HG02571 (cell line): ENCODE results near the gene SSX4B.
"Not testable (repeated sequence)": the region's sequence is repeated elsewhere in the genome, so short reads cannot be mapped to it uniquely, and the experiment has no call there.

Experiments used
- ATAC-seq: cut with Tn5 transposase; IDR thresholded peaks from one replicate; pipeline ENCODE4 v1.9.1; 2021; ENCODE audit warnings: mild to moderate bottlenecking, moderate library complexity; ENCODE audit not compliant: unreplicated experiment

The SSX4B gene, protein sequence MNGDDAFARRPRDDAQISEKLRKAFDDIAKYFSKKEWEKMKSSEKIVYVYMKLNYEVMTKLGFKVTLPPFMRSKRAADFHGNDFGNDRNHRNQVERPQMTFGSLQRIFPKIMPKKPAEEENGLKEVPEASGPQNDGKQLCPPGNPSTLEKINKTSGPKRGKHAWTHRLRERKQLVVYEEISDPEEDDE

GRCh38 chrX:48411860-48412259 lies at the start of gene SSX4B:
Gene SSX4B, minus strand, starts transcription at chrX:48411960. Its CDS starts 588 bp downstream, at chrX:48411372.
- ATAC-seq, result not testable (repeated sequence)

DNA sequence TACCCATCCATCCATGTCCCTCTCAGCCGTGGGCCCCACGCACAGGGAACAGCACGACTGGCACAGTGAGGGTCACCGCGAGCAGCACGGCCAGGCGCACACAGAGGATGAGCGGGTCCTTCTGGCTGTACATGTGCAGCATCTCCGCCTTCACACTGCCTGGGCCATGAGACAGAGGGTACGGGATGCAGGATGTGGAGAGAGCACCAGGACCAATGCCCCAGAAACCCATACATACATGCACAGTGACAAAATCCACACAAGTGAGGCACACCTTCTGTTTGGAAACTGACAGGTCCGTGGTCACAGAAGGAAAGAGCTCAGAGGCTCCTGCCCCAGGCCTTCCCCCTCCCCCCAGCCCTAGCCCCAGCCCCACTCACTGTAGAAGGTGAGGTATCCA lies 48.8 kb upstream of the SSX4B start:
- no peak for ATAC-seq

- no peak for ATAC-seq
Observed at GRCh38 chrX:48460031-48460430, 48.3 kb upstream of the SSX4B start.

- no peak for ATAC-seq
Observed at GRCh38 chrX:48459483-48459882, 47.7 kb upstream of the SSX4B start.

DNA sequence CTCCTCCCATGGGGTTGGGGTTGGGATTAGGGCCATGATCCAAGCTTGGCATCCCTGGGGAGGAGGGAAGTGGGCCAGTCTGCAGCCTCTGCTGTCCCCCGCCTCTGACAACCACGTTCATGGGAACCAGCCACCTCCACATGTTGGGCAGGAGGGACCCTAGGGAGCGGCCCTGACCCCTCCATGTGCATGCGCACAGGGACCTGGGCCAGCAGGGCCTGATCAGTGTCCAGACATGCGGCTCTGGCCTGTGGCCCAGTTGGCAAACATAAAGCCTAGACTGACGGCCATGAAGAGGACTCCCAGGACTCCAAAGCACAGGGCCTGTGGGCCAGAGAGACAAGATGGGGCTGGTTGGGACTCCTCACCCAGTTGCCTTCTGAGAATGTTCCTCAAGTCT lies 47.0 kb upstream of the SSX4B start:
- no peak for ATAC-seq

DNA sequence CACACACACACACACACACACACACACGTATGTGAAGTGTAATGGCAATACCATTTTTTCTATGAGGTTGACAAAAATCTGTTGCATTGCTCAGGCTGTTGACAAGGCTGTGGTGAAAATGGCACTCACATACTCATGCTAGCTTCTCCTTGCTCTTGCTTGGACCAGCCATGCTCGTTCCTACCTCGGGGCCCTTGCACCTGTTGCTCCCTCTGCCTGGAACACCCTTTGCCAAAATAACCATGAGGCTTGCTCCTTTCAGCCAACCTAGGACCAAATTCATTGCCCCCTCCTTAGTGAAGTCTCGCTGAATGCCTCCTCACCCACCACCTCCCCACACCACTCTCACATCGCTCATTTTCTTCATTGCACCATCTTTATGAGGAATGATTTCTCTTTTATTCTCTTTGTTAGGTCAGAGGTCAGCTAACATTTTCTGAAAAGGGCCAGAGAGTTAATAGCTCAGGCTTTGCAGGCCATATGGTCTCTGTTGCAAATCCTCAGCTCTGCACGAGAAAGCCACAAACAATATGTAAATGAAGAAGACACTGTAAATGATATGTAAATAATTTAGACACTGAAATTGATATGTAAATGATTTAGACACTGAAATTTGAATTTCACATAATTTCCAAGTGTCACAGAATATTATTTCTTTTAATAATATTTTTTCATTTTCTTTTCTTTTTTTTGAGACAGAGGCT lies 45.0 kb upstream of the SSX4B start:
- ATAC-seq, result no peak

- no peak for ATAC-seq
Observed at GRCh38 chrX:48451708-48452107, 39.9 kb upstream of the SSX4B start.

DNA sequence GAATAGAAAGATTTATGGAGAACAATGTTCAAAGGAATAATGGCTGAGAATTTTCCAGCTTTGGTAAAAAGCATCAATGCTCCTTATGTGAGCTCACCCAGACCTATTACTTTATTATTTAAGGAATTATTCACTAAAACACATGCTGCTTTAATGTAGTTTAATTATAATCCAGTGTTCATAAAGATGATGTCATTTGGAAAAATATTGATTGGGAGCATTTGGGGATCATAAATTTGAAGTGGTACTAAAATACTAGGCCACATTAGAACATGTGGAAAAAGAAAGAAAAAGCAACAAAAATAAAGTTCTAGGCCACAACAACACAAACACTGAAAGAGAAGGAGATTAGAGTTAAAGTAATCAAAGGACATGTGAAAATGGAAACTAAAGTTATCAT lies 38.3 kb upstream of the SSX4B start:
- ATAC-seq, result no peak

DNA sequence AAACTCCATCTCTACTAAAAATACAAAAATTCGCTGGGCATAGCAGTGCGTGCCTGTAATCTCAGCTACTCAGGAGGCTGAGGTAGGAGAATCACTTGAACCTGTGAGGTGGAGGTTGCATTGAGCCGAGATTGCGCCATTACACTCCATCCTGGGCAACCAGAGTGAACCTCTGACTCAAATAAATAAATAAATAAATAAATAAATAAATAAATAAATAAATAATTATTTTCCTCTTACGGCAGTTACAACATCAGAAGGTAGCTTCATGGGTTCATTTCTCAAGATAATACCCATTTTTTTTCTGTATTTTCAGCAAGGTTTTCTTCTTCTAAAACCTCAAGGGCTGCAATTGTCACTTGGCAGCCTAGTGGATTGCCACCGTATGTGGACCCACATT lies 35.4 kb upstream of the SSX4B start:
- ATAC-seq, result not testable (repeated sequence)

DNA sequence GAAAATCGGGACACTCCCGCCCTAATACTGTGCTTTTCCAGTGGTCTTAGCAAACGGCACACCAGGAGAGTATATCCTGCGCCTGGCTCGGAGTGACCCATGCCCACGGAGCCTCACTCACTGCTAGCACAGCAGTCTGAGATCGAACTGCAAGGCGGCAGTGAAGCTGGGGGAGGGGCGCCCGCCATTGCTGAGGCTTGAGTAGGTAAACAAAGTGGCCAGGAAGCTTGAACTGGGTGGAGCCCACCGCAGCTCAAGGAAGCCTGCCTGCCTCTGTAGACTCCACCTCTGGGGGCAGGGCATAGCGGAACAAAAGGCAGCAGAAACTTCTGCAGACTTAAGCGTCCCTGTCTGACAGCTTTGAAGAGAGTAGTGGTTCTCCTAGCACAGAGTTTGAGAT lies 22.0 kb upstream of the SSX4B start:
- not testable (repeated sequence) for ATAC-seq

DNA sequence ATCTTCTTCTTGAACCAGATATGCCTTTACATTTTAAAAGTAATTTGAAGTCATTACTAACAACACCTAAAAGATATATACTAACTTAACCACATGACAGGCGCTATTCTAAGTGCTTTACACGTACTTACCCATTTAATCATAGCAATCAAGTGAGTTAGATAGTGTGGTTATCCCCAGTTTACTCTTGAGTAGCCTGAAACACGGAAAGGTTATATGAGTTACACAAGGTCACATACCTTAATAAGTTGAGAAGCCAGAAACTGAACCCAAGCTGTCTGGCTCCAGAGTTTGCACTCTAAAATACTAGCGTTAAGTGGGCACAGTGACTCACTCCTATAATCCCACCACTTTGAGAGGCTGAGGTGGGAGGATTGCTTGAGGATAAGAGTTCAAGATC lies 18.4 kb upstream of the SSX4B start:
- not testable (repeated sequence) for ATAC-seq

DNA sequence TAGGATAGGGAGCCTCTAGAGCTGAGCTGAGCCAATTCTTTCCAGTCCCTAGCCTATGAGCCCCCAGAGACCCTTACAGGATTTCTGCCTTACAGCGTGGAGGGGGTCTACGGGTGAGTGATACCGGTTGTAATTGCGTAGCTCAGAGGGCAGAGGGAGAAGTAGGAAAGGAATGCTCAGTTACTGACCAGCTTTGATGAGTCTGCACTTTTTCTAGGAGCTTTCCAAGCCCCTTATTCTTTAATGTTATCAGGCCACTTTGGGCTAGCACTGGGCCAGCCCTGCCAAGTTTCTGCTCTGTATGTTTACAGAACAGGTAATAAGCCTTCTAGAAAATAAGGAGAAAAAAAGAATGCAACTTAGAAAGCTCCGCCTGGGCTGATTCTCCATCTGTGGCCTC lies 17.8 kb upstream of the SSX4B start:
- not testable (repeated sequence) for ATAC-seq

GRCh38 chrX:48427027-48427716 lies 15.4 kb upstream of the SSX4B start:
- not testable (repeated sequence) for ATAC-seq

GRCh38 chrX:48397825-48398224 lies 13.9 kb downstream of the SSX4B start:
- not testable (repeated sequence) for ATAC-seq

DNA sequence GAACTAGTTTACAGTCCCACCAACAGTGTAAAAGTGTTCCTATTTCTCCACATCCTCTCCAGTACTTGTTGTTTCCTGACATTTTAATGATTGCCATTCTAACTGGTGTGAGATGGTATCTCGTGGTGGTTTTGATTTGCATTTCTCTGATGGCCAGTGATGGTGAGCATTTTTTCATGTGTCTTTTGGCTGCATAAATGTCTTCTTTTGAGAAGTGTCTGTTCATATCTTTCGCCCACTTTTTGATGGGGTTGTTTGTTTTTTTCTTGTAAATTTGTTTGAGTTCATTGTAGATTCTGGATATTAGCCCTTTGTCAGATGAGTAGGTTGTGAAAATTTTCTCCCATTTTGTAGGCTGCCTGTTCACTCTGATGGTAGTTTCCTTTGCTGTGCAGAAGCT lies 14.8 kb downstream of the SSX4B start:
- ATAC-seq, result not testable (repeated sequence)

DNA sequence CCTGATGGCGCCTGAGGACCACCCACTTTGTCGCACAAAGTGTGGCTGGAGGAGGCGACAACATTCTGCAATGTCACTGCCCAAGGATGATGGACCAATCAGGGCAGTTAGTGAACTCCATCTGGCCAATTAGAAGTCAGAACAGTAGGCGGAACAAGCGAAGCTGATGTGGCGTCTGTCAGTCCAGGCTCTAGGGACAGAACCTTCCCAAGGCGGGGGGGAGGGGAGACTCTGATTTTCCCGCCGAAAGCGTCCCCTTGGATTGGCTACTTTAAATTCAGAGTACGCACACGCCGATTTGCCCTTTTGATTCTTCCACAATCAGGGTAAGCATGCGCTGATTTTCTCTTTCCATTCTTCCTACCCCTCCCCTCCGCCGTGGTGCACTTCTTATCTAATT lies 28.5 kb downstream of the SSX4B start, which contains the start of gene SSX4:
Gene SSX4, plus strand, starts transcription at position 301 of the 400 bp plus-strand sequence. CDS start 515 bp downstream, outside the sequence.
- not testable (repeated sequence) for ATAC-seq

DNA sequence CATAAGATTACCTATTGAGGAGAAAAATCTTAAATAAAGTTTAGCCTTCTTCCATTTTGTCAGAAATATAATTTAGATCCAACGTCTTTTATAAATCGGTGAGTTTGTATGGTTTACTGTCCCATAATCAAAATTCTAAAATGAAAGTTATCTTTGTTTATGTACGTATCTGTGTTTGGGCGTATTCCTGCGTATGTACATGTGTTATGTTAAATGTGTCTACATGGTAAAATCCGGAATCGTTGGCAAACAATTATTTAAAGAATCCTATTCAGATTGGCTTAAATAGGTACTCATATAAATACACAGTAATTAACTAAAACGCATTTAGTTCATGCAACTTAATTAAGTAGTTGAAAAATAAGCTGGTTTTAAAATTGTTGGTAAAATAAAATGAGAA lies 41.4 kb downstream of the SSX4B start:
- not testable (repeated sequence) for ATAC-seq

DNA sequence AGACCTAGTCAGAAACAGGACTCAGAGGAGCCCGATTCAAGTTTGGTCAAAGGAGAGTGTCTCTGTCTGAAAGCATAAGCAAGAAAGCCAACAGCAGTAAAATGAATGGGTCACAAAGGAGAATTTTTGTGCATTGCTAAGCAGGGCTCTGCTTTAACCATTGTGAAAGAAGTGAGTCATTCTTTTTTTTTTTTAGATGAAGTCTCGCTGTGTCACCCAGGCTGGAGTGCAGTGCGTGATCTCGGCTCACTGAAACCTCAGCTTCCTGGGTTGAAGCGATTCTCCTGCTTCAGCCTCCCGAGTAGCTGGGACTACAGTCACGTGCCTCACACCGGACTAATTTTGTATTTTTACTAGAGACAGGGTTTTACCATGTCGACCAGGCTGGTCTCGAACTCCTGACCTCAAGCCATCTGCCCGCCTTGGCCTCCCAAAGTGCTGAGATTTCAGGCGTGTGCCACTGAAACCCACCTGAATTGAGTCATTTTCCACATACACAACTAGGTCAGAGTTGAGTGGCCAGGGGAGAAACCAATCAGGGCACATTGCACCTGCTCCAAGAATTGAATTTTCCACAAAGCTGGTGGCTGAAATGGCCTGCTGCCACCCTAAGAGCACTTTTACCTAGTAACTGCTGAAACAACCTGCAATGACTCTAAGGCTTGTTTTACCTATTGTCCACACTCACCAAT lies 43.9 kb downstream of the SSX4B start:
- ATAC-seq, result not testable (repeated sequence)

DNA sequence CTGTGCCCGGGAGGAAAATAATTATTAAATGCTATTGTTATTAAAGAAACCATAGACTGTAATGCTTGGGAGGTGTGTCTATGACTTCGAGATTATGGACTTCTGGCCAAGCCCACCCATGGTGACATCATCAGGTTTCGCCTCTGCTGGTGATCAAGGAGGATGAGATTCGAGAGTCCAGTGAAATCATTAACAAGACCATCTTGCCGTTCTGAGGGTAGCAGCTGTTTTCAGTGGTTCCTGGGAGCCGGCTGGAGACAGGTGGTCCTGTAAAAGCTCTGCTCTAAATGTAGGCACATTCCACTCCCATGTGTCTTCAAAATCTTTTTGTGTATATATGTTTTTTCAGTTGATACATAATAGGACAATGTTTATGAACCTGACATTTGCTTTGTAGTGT lies 52.5 kb downstream of the SSX4B start:
- not testable (repeated sequence) for ATAC-seq

- no peak for ATAC-seq
Observed at GRCh38 chrX:48357681-48358080, 54.1 kb downstream of the SSX4B start.
